ENCODE data around the gene SNRPD3.
"Not testable (repeated sequence)": the region's sequence is repeated elsewhere in the genome, so short reads cannot be mapped to it uniquely, and the experiment has no call there.

GRCh38 chr22:24606340-24606739 lies 50.5 kb downstream of the SNRPD3 start:
- not testable (repeated sequence) for TF ChIP-seq POLR2A (IDR thresholded peaks at IDR 0.05; ENCODE audit: borderline replicate concordance, extremely low read depth, insufficient read depth, insufficient read length); CTCF (IDR thresholded peaks at IDR 0.05 in 2 of 3, conservative IDR thresholded peaks at IDR 0.05 in 1 of 3; ENCODE audit: borderline replicate concordance in 1 of 3, insufficient read depth in 1 of 3, low read depth in 2 of 3, low read length in 2 of 3); SP1 (IDR thresholded peaks at IDR 0.05; ENCODE audit: low read depth); POLR2AphosphoS5 (IDR thresholded peaks at IDR 0.05; ENCODE audit: low read depth, low read length); YY1 (IDR thresholded peaks at IDR 0.05; ENCODE audit: extremely low read depth, insufficient replicate concordance, low read depth, low read length); EZH2 (IDR thresholded peaks at IDR 0.05); EZH2phosphoT487 (IDR thresholded peaks at IDR 0.05; ENCODE audit: borderline replicate concordance); CEBPB (IDR thresholded peaks at IDR 0.05; ENCODE audit: low read depth); TCF7L2 (IDR thresholded peaks at IDR 0.05; ENCODE audit: borderline replicate concordance, extremely low read depth, insufficient read depth, insufficient read length)
